Osteoblast (primary cell): Measurements from ENCODE around the gene SMYD2. TPM values are rescaled to one million over a fixed set of nuclear protein-coding genes. Genes with fewer than 3 reads are reported as not detected.

Experiments
- DNase-seq: peaks from one replicate; pipeline ENCODE4 v3.0.0; 2011; ENCODE audit warnings: low spot score, mixed read lengths; ENCODE audit not compliant: insufficient read length; ENCODE audit errors: missing footprints
- H2AFZ ChIP-seq: 2 replicates; pipeline ENCODE4 v1.6.0; 2011; ENCODE audit warnings: mild to moderate bottlenecking, low read length
- H3K27ac ChIP-seq: 2 replicates; pipeline ENCODE4 v1.5.1; 2011; ENCODE audit warnings: mild to moderate bottlenecking, low read depth, low read length, moderate library complexity
- H3K27me3 ChIP-seq: 2 replicates; pipeline ENCODE4 v1.6.0; 2012; ENCODE audit warnings: mild to moderate bottlenecking, control low read depth, inconsistent platforms, low read length, moderate library complexity; ENCODE audit not compliant: insufficient read depth
- H3K36me3 ChIP-seq: 2 replicates; pipeline ENCODE4 v1.5.1; 2011; ENCODE audit warnings: mild to moderate bottlenecking, low read length, control low read depth, moderate library complexity; ENCODE audit not compliant: insufficient read depth
- H3K4me1 ChIP-seq: 2 replicates; pipeline ENCODE4 v1.5.1; 2011; ENCODE audit warnings: mild to moderate bottlenecking, low read length, control low read depth, moderate library complexity; ENCODE audit not compliant: insufficient read depth
- H3K4me2 ChIP-seq: 2 replicates; pipeline ENCODE4 v1.6.0; 2011; ENCODE audit warnings: mild to moderate bottlenecking, low read length; ENCODE audit not compliant: insufficient read depth
- H3K4me3 ChIP-seq: fragments of 200-600 bp; sonication (generic); 3 replicates; pipeline ENCODE4 v1.5.1; 2012; ENCODE audit warnings: mild to moderate bottlenecking, low read length, inconsistent platforms; ENCODE audit not compliant: insufficient read depth
- H3K79me2 ChIP-seq: 2 replicates; pipeline ENCODE4 v1.6.0; 2012; ENCODE audit warnings: mild to moderate bottlenecking, low read length, control low read depth, inconsistent platforms; ENCODE audit not compliant: insufficient read depth
- H3K9me3 ChIP-seq: 2 replicates; pipeline ENCODE4 v1.5.1; 2011; ENCODE audit warnings: low read depth, low read length, control low read depth
- H4K20me1 ChIP-seq: 2 replicates; pipeline ENCODE4 v1.6.0; 2012; ENCODE audit warnings: mild to moderate bottlenecking, low read length, control low read depth; ENCODE audit not compliant: insufficient read depth
- CTCF ChIP-seq: IDR thresholded peaks from 2 replicates; pipeline ENCODE4 v1.5.1; 2011; ENCODE audit warnings: mild to moderate bottlenecking, low read depth, low read length, moderate library complexity; ENCODE audit errors: extremely low read depth
- total RNA-seq: library from RNA; depleted of rRNA; stranded (reverse); fragments of >200 nt; gene quantifications from 2 replicates; pipeline ENCODE4 v1.2.3, GENCODE V29; 2012

SMYD2 gene
- total RNA-seq, 1 donor, result 39.4 TPM

GRCh38 chr1:214261206-214262123 lies 19.5 kb upstream of the SMYD2 start:
- peak; percentile 96 for TF ChIP-seq CTCF
- no peak overlapping the region for H3K27ac ChIP-seq
- H2AFZ ChIP-seq, result peak overlapping the region; percentile 74
- peak overlapping the region; percentile 55 for H3K4me3 ChIP-seq
- H3K9me3 ChIP-seq, result no peaks in the 10 kb centered on the region
- H4K20me1 ChIP-seq, result no peaks in the 10 kb centered on the region
- H3K79me2 ChIP-seq, result no peaks in the 10 kb centered on the region
- H3K36me3 ChIP-seq, result no peaks in the 10 kb centered on the region
- peak overlapping the region; percentile 80 for H3K4me2 ChIP-seq
- peaks cover 11% of the 10 kb centered on the region for H3K4me1 ChIP-seq
- DNase-seq, result peak; percentile 83
- peaks cover 13% of the 10 kb centered on the region for H3K27me3 ChIP-seq

GRCh38 chr1:214264196-214264595 lies 16.8 kb upstream of the SMYD2 start:
- H3K27me3 ChIP-seq, result peaks cover 22% of the 10 kb centered on the region

GRCh38 chr1:214264976-214265375 lies 16.0 kb upstream of the SMYD2 start:
- Histone ChIP-seq H3K36me3 (no peaks in the 10 kb centered on the region), H3K79me2 (no peaks in the 10 kb centered on the region), H3K9me3 (no peaks in the 10 kb centered on the region), H3K27ac (no peak overlapping the region), H2AFZ (no peak overlapping the region), H4K20me1 (no peaks in the 10 kb centered on the region), H3K4me1 (peaks cover 5% of the 10 kb centered on the region), H3K27me3 (peaks cover 25% of the 10 kb centered on the region), H3K4me3 (no peak overlapping the region), H3K4me2 (no peak overlapping the region)
- no peak for DNase-seq
- TF ChIP-seq CTCF, result no peak

More at GRCh38 chr1:214264196-214264595, 16.8 kb upstream of the SMYD2 start:
- Histone ChIP-seq H3K36me3 (no peaks in the 10 kb centered on the region), H3K4me2 (no peak overlapping the region), H3K79me2 (no peaks in the 10 kb centered on the region), H3K4me3 (no peak overlapping the region), H3K27ac (no peak overlapping the region), H3K9me3 (no peaks in the 10 kb centered on the region), H2AFZ (no peak overlapping the region), H3K4me1 (peaks cover 11% of the 10 kb centered on the region), H4K20me1 (no peaks in the 10 kb centered on the region)
- no peak for DNase-seq
- TF ChIP-seq CTCF, result no peak

GRCh38 chr1:214270097-214270650 lies 10.8 kb upstream of the SMYD2 start:
- Histone ChIP-seq H3K79me2 (no peaks in the 10 kb centered on the region), H3K4me1 (peaks cover 5% of the 10 kb centered on the region), H4K20me1 (no peaks in the 10 kb centered on the region), H2AFZ (no peak overlapping the region), H3K4me3 (no peak overlapping the region), H3K27me3 (peaks cover 16% of the 10 kb centered on the region), H3K36me3 (no peaks in the 10 kb centered on the region), H3K27ac (no peak overlapping the region), H3K9me3 (no peaks in the 10 kb centered on the region), H3K4me2 (no peak overlapping the region)
- TF ChIP-seq CTCF, result no peak
- DNase-seq, result no peak
